K562 (cell line): ENCODE measurements around the gene CHRNE. TPM values are rescaled to one million over a fixed set of nuclear protein-coding genes. Genes with fewer than 3 reads are reported as not detected.

ENCODE experiments used
- ATF1 ChIP-seq, 2 experiments: fragments of 450-650 bp in 1 of 2; IDR thresholded peaks; 2 replicates each; pipeline ENCODE4 v1.6.1; 2016; ENCODE audit warnings: missing compliant biosample characterization in 1 of 2, missing genetic modification characterization in 1 of 2
- CAMTA2 ChIP-seq: fragments of 250-450 bp; sonication (Bioruptor Pico); conservative IDR thresholded peaks from 2 replicates; pipeline ENCODE4 v1.5.1; 2022
- CHD1 ChIP-seq: fragments of 200-600 bp; sonication (generic); IDR thresholded peaks from one replicate; pipeline ENCODE4 v1.6.1; 2012; ENCODE audit warnings: mild to moderate bottlenecking, moderate library complexity, low read length, inconsistent platforms
- CREB1 ChIP-seq, 2 experiments: sonication (generic) in 1 of 2; formaldehyde crosslinking in 1 of 2; IDR thresholded peaks; 2 replicates each; pipeline versions ENCODE4 v1.6.1 to v1.8.0; 2012 to 2022; ENCODE audit warnings: inconsistent platforms in 1 of 2, mild to moderate bottlenecking in 1 of 2, missing genetic modification reagents in 1 of 2, moderate library complexity in 1 of 2
- DMBX1 ChIP-seq: fragments of 250-450 bp; sonication (Bioruptor Pico); IDR thresholded peaks from 2 replicates; pipeline ENCODE4 v1.8.0; 2022; ENCODE audit warnings: inconsistent platforms, mild to moderate bottlenecking, moderate library complexity, borderline replicate concordance
- E2F1 ChIP-seq: sonication (generic); formaldehyde crosslinking; IDR thresholded peaks from 2 replicates; pipeline ENCODE4 v1.8.1; 2023; ENCODE audit warnings: mild to moderate bottlenecking, missing genetic modification reagents, moderate library complexity
- NCOA2 ChIP-seq, 2 experiments: fragments of 450-650 bp; IDR thresholded peaks; 2 replicates each; pipeline ENCODE4 v1.6.1; 2018; ENCODE audit warnings: mild to moderate bottlenecking in 2 of 2, moderate library complexity in 1 of 2; ENCODE audit not compliant: partially characterized antibody in 2 of 2
- RREB1 ChIP-seq: fragments of 250-450 bp; sonication (Bioruptor Pico); IDR thresholded peaks from 2 replicates; pipeline ENCODE4 v1.4.0; 2020
- TARDBP ChIP-seq: fragments of 450-650 bp; IDR thresholded peaks from 2 replicates; pipeline ENCODE4 v1.6.1; 2016
- ZMIZ1 ChIP-seq, 2 experiments: fragments of 150-350 bp in 1 of 2; IDR thresholded peaks; 2 replicates each; pipeline ENCODE4 v1.6.1; 2012 to 2016; ENCODE audit warnings: low read depth in 2 of 2, low read length in 2 of 2, mild to moderate bottlenecking in 1 of 2, moderate library complexity in 1 of 2
- ZNF175 ChIP-seq: fragments of 200-800 bp; sonication (Bioruptor generic); IDR thresholded peaks from 2 replicates; pipeline ENCODE4 v1.6.1; 2016; ENCODE audit warnings: low read depth, mild to moderate bottlenecking, missing genetic modification characterization, missing compliant biosample characterization
- ZNF586 ChIP-seq: fragments of 450-650 bp; formaldehyde crosslinking; conservative IDR thresholded peaks from 2 replicates; pipeline ENCODE4 v1.4.0; 2020; ENCODE audit warnings: mild to moderate bottlenecking, moderate library complexity
- ZNF639 ChIP-seq, 2 experiments: fragments of 200-800 bp in 1 of 2; sonication (Bioruptor generic) in 1 of 2; sonication (generic) in 1 of 2; formaldehyde crosslinking in 1 of 2; IDR thresholded peaks in 1 of 2; conservative IDR thresholded peaks in 1 of 2; 2 replicates each; pipeline versions ENCODE4 v1.5.0 to v1.6.1; 2016 to 2020; ENCODE audit warnings: missing compliant biosample characterization in 1 of 2, missing genetic modification characterization in 1 of 2, missing genetic modification reagents in 1 of 2
- polyA plus RNA-seq, 8 experiments: library from polyadenylated mRNA; depleted of rRNA in 4 of 8; stranded (reverse) in 5 of 8; unstranded in 3 of 8; fragments of >200 nt; fragmentation: Nextera tagmentation in 2 of 8; fragmentation: Illumina TruSeq in 1 of 8; extraction: Ambion mirVana in 2 of 8; extraction: Trizol in 1 of 8; gene quantifications; 2 replicates each; pipeline versions ENCODE4 v1.2.1 to v1.2.3, GENCODE V29; 2011 to 2014; ENCODE audit warnings: inconsistent platforms in 1 of 8, missing spikeins in 1 of 8
- total RNA-seq, 7 experiments: library from RNA; depleted of rRNA in 6 of 7; stranded (reverse); fragments of >200 nt in 6 of 7; fragmentation: Illumina TruSeq in 2 of 7; extraction: Trizol in 2 of 7; gene quantifications; 2 replicates each; pipeline versions ENCODE4 v1.2.1 to v1.2.3, GENCODE V29; 2011 to 2021; ENCODE audit warnings: low replicate concordance in 1 of 7

CHRNE gene
- total and polyA plus RNA-seq, 9 of the 15 experiments (the other 6 are each of a cell fraction or from before 2014, with no cell fraction given): not detected

GRCh38 chr17:4939796-4940554 is 37.1 kb upstream of the CHRNE start, which contains the start of the genes RNF167 and SLC25A11 (continued):
- TF ChIP-seq RREB1 (CRISPR knock-in tag): 0 out of 2 replicates have a peak, but pooled peaks have one; percentile 20
- no peak for TF ChIP-seq CAMTA2 (CRISPR knock-in tag)
- TF ChIP-seq E2F1: peak; percentile 77; the same call in 1 of the 2 replicates
- TF ChIP-seq ZNF175 (CRISPR knock-in tag): no peak; the same call in 1 of the 2 replicates
- peak in 1 of 2 experiments; percentile 87; a peak in 2 of 4 replicates for TF ChIP-seq ZNF639 (CRISPR knock-in tag; conservative IDR thresholded peaks at IDR 0.05 in 1 of 2, IDR thresholded peaks at IDR 0.05 in 1 of 2)
- TF ChIP-seq CREB1 (IDR thresholded peaks at IDR 0.05): no peak
- peak; percentile 14; the same call in 1 of the 2 replicates for TF ChIP-seq CREB1 (CRISPR knock-in tag; IDR thresholded peaks at IDR 0.05)
- no peak for TF ChIP-seq CHD1
- peak in 1 of 2 experiments; percentile 32; a peak in 1 of 4 replicates for TF ChIP-seq ZMIZ1 (IDR thresholded peaks at IDR 0.05; ENCODE audit: low read depth in 2 of 2, low read length in 2 of 2)
- TF ChIP-seq DMBX1: no peak
- no peak for TF ChIP-seq ATF1 (CRISPR knock-in tag; IDR thresholded peaks at IDR 0.05)
- TF ChIP-seq ATF1 (tag; IDR thresholded peaks at IDR 0.05): peak; percentile 32; the same call in 1 of the 2 replicates
- TF ChIP-seq ZNF586 (CRISPR knock-in tag): no peak
- no peak for TF ChIP-seq NCOA2 (IDR thresholded peaks at IDR 0.05; ENCODE audit: partially characterized antibody in 2 of 2)
- TF ChIP-seq TARDBP: 0 out of 2 replicates have a peak, but pooled peaks have one; percentile 19
